Measurements from ENCODE around the gene TMEM255A. TPM values are rescaled to one million over a fixed set of nuclear protein-coding genes. Genes with fewer than 3 reads are reported as not detected.

The TMEM255A gene
- total RNA-seq, 1 experiment from 2014 or later, result 3.8 TPM

DNA sequence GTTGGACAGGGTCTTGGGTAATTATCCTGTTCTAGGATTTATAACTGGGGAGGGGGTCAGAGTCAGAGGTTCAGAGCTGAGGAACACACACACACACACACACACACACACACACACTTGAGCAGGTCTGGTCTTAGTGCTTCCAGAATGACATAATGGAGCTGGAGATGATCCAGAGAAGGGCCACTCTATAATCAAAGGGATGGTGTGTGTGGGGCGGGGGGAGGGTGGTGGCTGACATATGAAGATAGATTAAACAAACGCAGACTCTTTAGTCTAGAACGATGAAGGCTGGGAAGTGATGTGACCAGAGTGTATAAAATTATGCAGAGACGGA is 434 bp upstream of the TMEM255A start:
- Histone ChIP-seq H3K4me1 (peaks cover 10% of the 10 kb centered on the region), H3K9me3 (no peaks in the 10 kb centered on the region), H3K4me3 (ENCODE audit: low read depth, low read length) (no peak overlapping the region), H3K36me3 (ENCODE audit: control insufficient read depth, insufficient read depth, low read length) (no peaks in the 10 kb centered on the region), H3K27me3 (replicated peaks; ENCODE audit: control insufficient read depth, insufficient read depth, low read length) (no peaks in the 10 kb centered on the region)
- Mint-ChIP-seq H3K4me3 (ENCODE audit: unreplicated experiment) (peak overlapping the region; percentile 67), H3K9me3 (ENCODE audit: unreplicated experiment) (no peaks in the 10 kb centered on the region), H3K27ac (ENCODE audit: unreplicated experiment) (no peak overlapping the region), H3K27me3 (ENCODE audit: insufficient read depth, unreplicated experiment) (no peaks in the 10 kb centered on the region), H3K36me3 (ENCODE audit: insufficient read depth, unreplicated experiment) (no peaks in the 10 kb centered on the region), H3K4me1 (ENCODE audit: low read depth, unreplicated experiment) (peaks cover 5% of the 10 kb centered on the region)
- no TSS peak for BruUV-seq (replicated peaks)
- CTCF ChIA-PET, result interaction anchor here (0.6 kb wide), 1 partner anchor 154 kb away, joined by 3 read pairs; no protein-coding TSS in a partner anchor
- POLR2A ChIA-PET, result no interaction called here
- TF ChIP-seq CTCF (IDR thresholded peaks at IDR 0.05; ENCODE audit: insufficient read depth in 1 of 2, low read depth in 1 of 2, low read length in 1 of 2, severe bottlenecking in 1 of 2, unreplicated experiment in 1 of 2), result no peak
- DNase-seq, result no peak
- intact Hi-C loops (cut with micrococcal nuclease; ENCODE audit: unreplicated experiment), result no loop called here

DNA sequence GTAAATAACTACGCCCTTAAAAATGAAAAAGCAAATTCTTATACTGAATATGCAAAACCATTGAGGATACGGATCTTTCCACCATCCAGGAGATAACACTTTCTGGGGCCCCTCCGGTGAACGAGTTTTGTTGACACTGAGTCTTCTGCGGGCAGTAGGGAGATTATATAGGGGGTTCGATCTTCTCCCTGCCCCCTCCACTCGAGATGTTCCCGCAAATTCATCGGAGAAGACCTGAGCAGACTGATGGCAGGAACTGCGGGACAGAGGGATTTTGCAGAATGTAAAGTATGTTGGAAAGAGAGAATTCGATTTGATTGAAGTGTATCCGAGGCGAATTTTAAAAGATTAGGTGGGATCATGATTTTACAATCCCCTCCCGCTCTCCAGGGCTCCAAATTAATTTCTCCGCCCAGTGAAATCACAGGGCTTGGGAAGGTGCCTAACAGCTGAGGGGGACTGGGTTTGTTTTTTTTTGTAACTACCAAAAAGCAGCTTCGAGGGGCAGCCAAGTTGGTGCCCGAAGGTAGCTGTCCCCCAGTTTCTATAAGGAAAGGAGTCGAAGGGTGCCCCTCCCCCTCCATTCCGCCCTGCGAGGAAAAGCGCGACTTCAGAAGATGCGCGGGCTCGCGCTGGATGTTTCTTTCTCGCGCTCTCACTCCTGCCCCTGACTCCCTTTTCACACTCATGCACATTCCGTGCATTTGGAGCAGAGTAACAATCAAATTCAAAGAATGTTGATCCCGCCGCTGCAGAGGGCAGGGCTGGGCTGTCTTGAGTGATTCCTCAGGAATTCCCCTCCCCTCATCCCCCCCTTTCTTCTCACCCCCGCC is 1.2 kb downstream of the TMEM255A start:
- Histone ChIP-seq H3K4me3 (ENCODE audit: low read depth, low read length) (peak overlapping the region; percentile 10; the same call in 1 of the 2 replicates), H3K4me1 (no peaks in the 10 kb centered on the region), H3K27me3 (replicated peaks; ENCODE audit: control insufficient read depth, insufficient read depth, low read length) (no peaks in the 10 kb centered on the region), H3K36me3 (ENCODE audit: control insufficient read depth, insufficient read depth, low read length) (no peaks in the 10 kb centered on the region), H3K9me3 (no peaks in the 10 kb centered on the region)
- POLR2A ChIA-PET, result no interaction called here
- Mint-ChIP-seq H3K4me3 (ENCODE audit: unreplicated experiment) (peak overlapping the region; percentile 67), H3K27ac (ENCODE audit: unreplicated experiment) (no peak overlapping the region), H3K9me3 (ENCODE audit: unreplicated experiment) (no peaks in the 10 kb centered on the region), H3K36me3 (ENCODE audit: insufficient read depth, unreplicated experiment) (no peaks in the 10 kb centered on the region), H3K27me3 (ENCODE audit: insufficient read depth, unreplicated experiment) (no peaks in the 10 kb centered on the region), H3K4me1 (ENCODE audit: low read depth, unreplicated experiment) (no peaks in the 10 kb centered on the region)
- intact Hi-C loops (cut with micrococcal nuclease; ENCODE audit: unreplicated experiment), result no loop called here
- no TSS peak for BruUV-seq (replicated peaks)
- CTCF ChIA-PET, result no interaction called here
- TF ChIP-seq CTCF (IDR thresholded peaks at IDR 0.05; ENCODE audit: insufficient read depth in 1 of 2, low read depth in 1 of 2, low read length in 1 of 2, severe bottlenecking in 1 of 2, unreplicated experiment in 1 of 2), result no peak
- DNase-seq, result peak in 1 of 2 experiments; percentile 22

DNA sequence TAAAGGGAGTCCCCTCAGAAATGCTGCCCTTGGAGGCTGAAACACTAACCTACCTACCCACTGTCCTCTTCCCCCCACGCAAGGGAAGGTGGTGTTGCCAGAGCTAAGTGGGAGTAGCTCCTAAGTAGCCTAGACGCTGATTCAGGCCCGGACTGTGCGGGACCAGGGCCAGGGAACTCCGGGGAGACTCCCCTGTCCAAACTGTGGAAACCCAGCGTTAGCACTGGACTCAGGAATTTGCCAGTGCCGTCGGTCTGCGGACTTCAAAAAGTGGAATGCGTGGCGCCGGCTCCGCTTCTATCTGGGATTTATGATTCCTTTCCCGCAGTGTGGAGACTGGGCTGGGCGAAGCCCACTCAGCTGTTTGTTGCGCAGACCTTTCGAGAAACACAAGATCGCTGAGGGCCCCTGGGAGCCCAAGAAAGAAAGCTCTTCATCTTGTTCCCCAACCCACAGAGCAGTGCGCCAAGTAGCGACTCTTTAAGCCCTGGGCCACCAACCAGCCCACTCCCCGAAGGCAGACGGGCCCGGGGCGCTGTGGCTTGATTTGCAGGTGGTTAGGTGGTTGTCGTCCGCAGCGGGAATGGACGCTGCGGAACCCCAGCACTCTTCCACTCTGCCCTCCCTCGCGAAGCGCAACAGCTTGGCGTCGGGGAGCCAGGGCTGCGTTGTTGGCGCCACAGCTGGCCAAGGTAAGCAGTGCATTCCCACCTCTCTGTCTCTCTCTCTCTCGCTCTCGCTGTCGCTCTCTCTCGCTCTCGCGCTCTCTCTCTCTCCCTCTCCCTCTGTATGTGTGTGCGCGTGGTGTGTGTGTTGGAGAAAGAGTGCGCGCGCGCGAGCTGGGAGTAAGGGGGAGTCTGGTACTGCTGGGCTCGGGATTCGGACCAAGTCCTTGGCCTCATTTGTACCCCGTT is 2.0 kb downstream of the TMEM255A start:
- Mint-ChIP-seq H3K4me3 (ENCODE audit: unreplicated experiment) (peak overlapping the region; percentile 67), H3K27me3 (ENCODE audit: insufficient read depth, unreplicated experiment) (no peaks in the 10 kb centered on the region), H3K36me3 (ENCODE audit: insufficient read depth, unreplicated experiment) (no peaks in the 10 kb centered on the region), H3K9me3 (ENCODE audit: unreplicated experiment) (no peaks in the 10 kb centered on the region), H3K4me1 (ENCODE audit: low read depth, unreplicated experiment) (no peaks in the 10 kb centered on the region), H3K27ac (ENCODE audit: unreplicated experiment) (no peak overlapping the region)
- TF ChIP-seq CTCF (IDR thresholded peaks at IDR 0.05; ENCODE audit: insufficient read depth in 1 of 2, low read depth in 1 of 2, low read length in 1 of 2, severe bottlenecking in 1 of 2, unreplicated experiment in 1 of 2), result no peak
- Histone ChIP-seq H3K36me3 (ENCODE audit: control insufficient read depth, insufficient read depth, low read length) (no peaks in the 10 kb centered on the region), H3K27me3 (replicated peaks; ENCODE audit: control insufficient read depth, insufficient read depth, low read length) (no peaks in the 10 kb centered on the region), H3K4me1 (no peaks in the 10 kb centered on the region), H3K4me3 (ENCODE audit: low read depth, low read length) (no peak overlapping the region), H3K9me3 (no peaks in the 10 kb centered on the region)
- intact Hi-C loops (cut with micrococcal nuclease; ENCODE audit: unreplicated experiment), result no loop called here
- ChIA-PET POLR2A (no interaction called here), CTCF (no interaction called here)
- no TSS peak for BruUV-seq (replicated peaks)
- DNase-seq, result no peak
